ENCODE results near the gene DYNC2H1. TPM values are rescaled to one million over a fixed set of nuclear protein-coding genes. Genes with fewer than 3 reads are reported as not detected.

Gene DYNC2H1
- total RNA-seq, 1 donor from 2014 or later, result 22.1 TPM

DNA sequence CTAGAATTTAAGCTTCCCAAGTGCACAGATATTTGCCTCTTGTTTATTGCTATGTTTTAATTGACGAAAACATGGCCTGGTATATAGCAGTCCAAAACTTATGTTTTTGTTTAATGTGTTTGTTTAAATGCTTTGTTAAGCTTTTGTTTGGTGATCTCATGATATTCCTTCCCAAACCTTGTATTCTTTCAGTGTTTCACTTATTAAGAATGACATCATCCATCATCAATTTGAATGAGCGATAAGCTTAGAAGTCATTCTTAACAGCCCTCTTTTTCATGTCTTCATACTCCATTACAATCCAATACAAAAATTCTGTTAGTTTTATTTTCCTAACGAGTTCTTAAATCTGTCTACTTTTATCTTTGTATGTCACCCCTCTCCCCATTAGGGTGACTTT is 206.0 kb downstream of the DYNC2H1 start:
- Histone ChIP-seq H3K4me3 (no peak overlapping the region), H3K9me3 (no peaks in the 10 kb centered on the region), H3K27me3 (ENCODE audit: low read depth) (no peaks in the 10 kb centered on the region), H3K4me1 (no peaks in the 10 kb centered on the region), H3K27ac (no peak overlapping the region), H3K36me3 (no peaks in the 10 kb centered on the region)
- DNase-seq (no peak), ATAC-seq (no peak)
- intact Hi-C loops (cut with DNase I), result no loop called here
- TF ChIP-seq, protein P1, sequence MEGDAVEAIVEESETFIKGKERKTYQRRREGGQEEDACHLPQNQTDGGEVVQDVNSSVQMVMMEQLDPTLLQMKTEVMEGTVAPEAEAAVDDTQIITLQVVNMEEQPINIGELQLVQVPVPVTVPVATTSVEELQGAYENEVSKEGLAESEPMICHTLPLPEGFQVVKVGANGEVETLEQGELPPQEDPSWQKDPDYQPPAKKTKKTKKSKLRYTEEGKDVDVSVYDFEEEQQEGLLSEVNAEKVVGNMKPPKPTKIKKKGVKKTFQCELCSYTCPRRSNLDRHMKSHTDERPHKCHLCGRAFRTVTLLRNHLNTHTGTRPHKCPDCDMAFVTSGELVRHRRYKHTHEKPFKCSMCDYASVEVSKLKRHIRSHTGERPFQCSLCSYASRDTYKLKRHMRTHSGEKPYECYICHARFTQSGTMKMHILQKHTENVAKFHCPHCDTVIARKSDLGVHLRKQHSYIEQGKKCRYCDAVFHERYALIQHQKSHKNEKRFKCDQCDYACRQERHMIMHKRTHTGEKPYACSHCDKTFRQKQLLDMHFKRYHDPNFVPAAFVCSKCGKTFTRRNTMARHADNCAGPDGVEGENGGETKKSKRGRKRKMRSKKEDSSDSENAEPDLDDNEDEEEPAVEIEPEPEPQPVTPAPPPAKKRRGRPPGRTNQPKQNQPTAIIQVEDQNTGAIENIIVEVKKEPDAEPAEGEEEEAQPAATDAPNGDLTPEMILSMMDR (IDR thresholded peaks at IDR 0.05), result no peak

DNA sequence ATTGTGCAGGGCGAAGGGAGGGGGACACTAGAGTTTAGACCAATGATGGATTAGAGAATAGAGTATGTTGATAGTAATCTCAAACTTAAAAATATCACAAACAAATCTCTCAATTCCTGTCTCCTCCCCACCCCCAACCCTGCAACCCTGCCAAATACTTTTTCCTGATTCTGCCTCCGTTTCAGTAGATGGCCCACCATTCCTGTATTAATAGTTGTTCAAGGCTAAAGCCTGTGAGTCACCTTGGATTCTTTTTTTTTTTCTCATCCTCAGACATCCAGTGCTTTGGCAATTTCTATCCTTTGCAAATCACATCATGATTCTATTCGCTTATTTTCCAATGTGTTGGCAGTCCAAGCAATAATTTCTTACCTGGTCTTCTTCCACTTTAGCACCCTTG is 207.9 kb downstream of the DYNC2H1 start:
- Histone ChIP-seq H3K36me3 (no peaks in the 10 kb centered on the region), H3K27ac (no peak overlapping the region), H3K9me3 (no peaks in the 10 kb centered on the region), H3K4me3 (no peak overlapping the region), H3K4me1 (no peaks in the 10 kb centered on the region), H3K27me3 (ENCODE audit: low read depth) (no peaks in the 10 kb centered on the region)
- ATAC-seq (no peak), DNase-seq (no peak)
- intact Hi-C loops (cut with DNase I), result no loop called here
- TF ChIP-seq, protein P1 (IDR thresholded peaks at IDR 0.05), result no peak

DNA sequence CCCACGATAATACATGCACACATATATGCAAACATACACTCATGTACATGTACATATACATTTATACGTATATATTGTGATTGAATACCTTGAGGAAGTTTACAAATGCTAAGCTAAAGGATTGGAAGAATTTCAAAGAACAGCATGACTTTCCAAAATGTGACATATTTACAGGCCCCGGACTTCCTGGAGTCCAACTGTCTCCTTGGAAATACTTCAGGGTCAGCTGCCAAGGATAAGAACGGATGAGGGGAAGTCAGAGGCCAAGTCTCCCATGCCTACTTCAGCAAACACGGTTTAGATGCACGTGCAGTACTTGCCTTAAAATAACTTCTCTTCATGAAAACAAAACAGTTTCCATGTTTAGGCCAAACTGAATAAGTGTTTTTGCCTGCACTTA is 213.6 kb downstream of the DYNC2H1 start:
- Histone ChIP-seq H3K4me3 (no peak overlapping the region), H3K36me3 (no peaks in the 10 kb centered on the region), H3K4me1 (no peaks in the 10 kb centered on the region), H3K27ac (no peak overlapping the region), H3K27me3 (ENCODE audit: low read depth) (no peaks in the 10 kb centered on the region), H3K9me3 (no peaks in the 10 kb centered on the region)
- DNase-seq (no peak), ATAC-seq (no peak)
- TF ChIP-seq, protein P1 (IDR thresholded peaks at IDR 0.05), result no peak
- intact Hi-C loops (cut with DNase I), result no loop called here

DNA sequence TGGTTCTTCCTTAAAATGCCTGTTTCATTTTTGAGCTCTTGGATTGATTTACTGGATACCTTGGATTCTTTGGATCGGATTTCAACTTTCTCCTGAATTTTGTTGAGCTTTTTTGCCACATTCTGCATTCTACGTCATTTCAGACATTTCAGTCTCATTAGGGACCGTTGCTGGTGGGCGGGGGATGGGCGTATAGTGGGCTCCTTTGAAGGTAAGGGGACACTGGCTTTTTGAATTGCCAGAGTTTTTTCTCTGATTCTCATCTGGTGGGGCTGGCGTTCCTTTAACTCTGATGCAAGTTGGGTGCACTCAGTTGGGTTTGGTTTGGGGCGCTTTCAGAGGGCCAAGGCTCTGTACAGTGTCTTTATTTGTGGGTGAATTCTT is 216.5 kb downstream of the DYNC2H1 start:
- TF ChIP-seq, protein P1 (IDR thresholded peaks at IDR 0.05), result no peak
- Histone ChIP-seq H3K27me3 (ENCODE audit: low read depth) (no peaks in the 10 kb centered on the region), H3K27ac (no peak overlapping the region), H3K4me3 (no peak overlapping the region), H3K9me3 (no peaks in the 10 kb centered on the region), H3K36me3 (no peaks in the 10 kb centered on the region), H3K4me1 (no peaks in the 10 kb centered on the region)
- no peak for DNase-seq
- no peak for ATAC-seq
- intact Hi-C loops (cut with DNase I), result no loop called here

DNA sequence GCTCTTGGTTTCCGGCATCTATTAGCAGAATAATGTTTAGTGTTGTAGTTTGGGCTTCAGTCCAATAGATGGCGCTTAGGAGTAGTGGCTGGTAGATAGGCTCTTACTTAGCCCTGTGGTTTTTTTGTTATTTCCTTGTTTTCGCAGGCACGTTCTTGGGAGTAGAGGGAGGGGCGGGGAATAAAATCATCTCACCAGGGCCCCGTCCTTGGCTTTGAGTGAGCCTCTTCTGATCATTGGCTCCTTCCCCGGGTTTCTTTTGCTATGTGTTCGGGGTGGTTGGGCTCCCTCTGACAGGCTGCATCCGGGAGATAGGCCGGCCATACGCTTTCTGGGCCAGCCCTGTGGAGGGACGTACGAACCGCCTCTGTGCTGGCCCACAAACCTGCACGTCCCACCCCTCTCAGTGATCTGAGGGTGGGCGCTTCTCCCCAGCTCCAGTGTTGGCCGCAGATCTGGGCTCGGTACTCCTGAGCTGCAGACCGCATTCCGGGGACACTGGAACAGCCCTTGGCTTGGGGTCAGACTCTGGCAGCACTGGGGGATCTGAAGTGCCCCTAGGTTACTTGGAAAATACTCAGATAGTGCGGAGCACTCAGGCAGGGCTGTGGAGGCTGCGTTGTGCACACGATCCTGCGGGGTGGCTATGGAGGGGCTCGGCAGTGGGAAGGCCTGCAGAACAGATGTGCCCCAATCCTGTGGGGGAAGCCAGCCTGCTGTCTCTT is 217.0 kb downstream of the DYNC2H1 start:
- Histone ChIP-seq H3K27me3 (ENCODE audit: low read depth) (no peaks in the 10 kb centered on the region), H3K9me3 (no peaks in the 10 kb centered on the region), H3K4me1 (no peaks in the 10 kb centered on the region), H3K4me3 (no peak overlapping the region), H3K36me3 (no peaks in the 10 kb centered on the region), H3K27ac (no peak overlapping the region)
- ATAC-seq, result peak; percentile 88 to 90
- intact Hi-C loops (cut with DNase I), result no loop called here
- no peak for DNase-seq
- TF ChIP-seq, protein P1 (IDR thresholded peaks at IDR 0.05), result peak; percentile 52

All from lower lobe of right lung (tissue), 2 donors.